ENCODE results near the gene MXD4.

GRCh38 chr4:2220016-2220630 lies 41.8 kb downstream of the MXD4 start:
- TF ChIP-seq CTCF (optimal IDR thresholded peaks at IDR 0.05 in 1 of 3, IDR thresholded peaks at IDR 0.05 in 1 of 3, conservative IDR thresholded peaks at IDR 0.05 in 1 of 3; ENCODE audit: extremely low read depth in 1 of 3, insufficient read depth in 2 of 3, low read length in 3 of 3) (peak; percentile 90 to 99 (median 98)), EZH2 (IDR thresholded peaks at IDR 0.05; ENCODE audit: low read length) (no peak)

Measured in keratinocyte (primary cell).